ENCODE measurements around the gene CALN1. TPM values are rescaled to one million over a fixed set of nuclear protein-coding genes. Genes with fewer than 3 reads are reported as not detected.

CALN1 gene
- polyA plus RNA-seq, 1 experiment = not detected

- POLR2A ChIA-PET = no interaction called here
Observed at GRCh38 chr7:72222136-72222535, 190.0 kb downstream of the CALN1 start.

GRCh38 chr7:72219500-72219899 lies 192.6 kb downstream of the CALN1 start:
- ChIA-PET CTCF (no interaction called here), POLR2A (no interaction called here)
- no peaks in the 10 kb centered on the region for H3K36me3 ChIP-seq (ENCODE audit: control insufficient read depth, insufficient read depth, low read length)
- H3K4me3 ChIP-seq (ENCODE audit: low read depth, low read length) = no peak overlapping the region
- no peak for DNase-seq (ENCODE audit: low read depth)
- no peak for TF ChIP-seq CTCF (IDR thresholded peaks at IDR 0.05; ENCODE audit: insufficient read depth, low read depth, low read length)
- no peaks in the 10 kb centered on the region for H3K27me3 ChIP-seq (ENCODE audit: control insufficient read depth, insufficient read depth, low read length)

More at GRCh38 chr7:72222136-72222535, 190.0 kb downstream of the CALN1 start:
- Histone ChIP-seq H3K27me3 (ENCODE audit: control insufficient read depth, insufficient read depth, low read length) (no peaks in the 10 kb centered on the region), H3K4me3 (ENCODE audit: low read depth, low read length) (no peak overlapping the region), H3K36me3 (ENCODE audit: control insufficient read depth, insufficient read depth, low read length) (no peaks in the 10 kb centered on the region)
- no peak for DNase-seq (ENCODE audit: low read depth)
- CTCF ChIA-PET = no interaction called here
- no peak for TF ChIP-seq CTCF (IDR thresholded peaks at IDR 0.05; ENCODE audit: insufficient read depth, low read depth, low read length)

- TF ChIP-seq CTCF (IDR thresholded peaks at IDR 0.05; ENCODE audit: insufficient read depth, low read depth, low read length) = no peak
- no peak for DNase-seq (ENCODE audit: low read depth)
- H3K27me3 ChIP-seq (ENCODE audit: control insufficient read depth, insufficient read depth, low read length) = no peaks in the 10 kb centered on the region
- no peak overlapping the region for H3K4me3 ChIP-seq (ENCODE audit: low read depth, low read length)
- no peaks in the 10 kb centered on the region for H3K36me3 ChIP-seq (ENCODE audit: control insufficient read depth, insufficient read depth, low read length)
- CTCF ChIA-PET = no interaction called here
- POLR2A ChIA-PET = no interaction called here
Observed at GRCh38 chr7:72217151-72217550, 195.0 kb downstream of the CALN1 start.

GRCh38 chr7:72213769-72214168 lies 198.4 kb downstream of the CALN1 start:
- TF ChIP-seq CTCF (IDR thresholded peaks at IDR 0.05; ENCODE audit: insufficient read depth, low read depth, low read length) = no peak
- Histone ChIP-seq H3K36me3 (ENCODE audit: control insufficient read depth, insufficient read depth, low read length) (no peaks in the 10 kb centered on the region), H3K4me3 (ENCODE audit: low read depth, low read length) (no peak overlapping the region), H3K27me3 (ENCODE audit: control insufficient read depth, insufficient read depth, low read length) (no peaks in the 10 kb centered on the region)
- DNase-seq (ENCODE audit: low read depth) = no peak
- ChIA-PET POLR2A (no interaction called here), CTCF (no interaction called here)

- CTCF ChIA-PET = no interaction called here
- no peaks in the 10 kb centered on the region for H3K27me3 ChIP-seq (ENCODE audit: control insufficient read depth, insufficient read depth, low read length)
- POLR2A ChIA-PET = no interaction called here
Observed at GRCh38 chr7:72213081-72213480, 199.1 kb downstream of the CALN1 start.

More at GRCh38 chr7:72213081-72213480, 199.1 kb downstream of the CALN1 start:
- TF ChIP-seq CTCF (IDR thresholded peaks at IDR 0.05; ENCODE audit: insufficient read depth, low read depth, low read length) = no peak
- DNase-seq (ENCODE audit: low read depth) = no peak
- Histone ChIP-seq H3K4me3 (ENCODE audit: low read depth, low read length) (no peak overlapping the region), H3K36me3 (ENCODE audit: control insufficient read depth, insufficient read depth, low read length) (no peaks in the 10 kb centered on the region)
